GM19238 (cell line): ENCODE results near the gene SPC25.
"Not testable (repeated sequence)": the region's sequence is repeated elsewhere in the genome, so short reads cannot be mapped to it uniquely, and the experiment has no call there.

Source experiments
- DNase-seq: peaks from one replicate; pipeline ENCODE4 v3.0.0; 2011; ENCODE audit warnings: low spot score; ENCODE audit not compliant: insufficient read length

The SPC25 gene

DNA sequence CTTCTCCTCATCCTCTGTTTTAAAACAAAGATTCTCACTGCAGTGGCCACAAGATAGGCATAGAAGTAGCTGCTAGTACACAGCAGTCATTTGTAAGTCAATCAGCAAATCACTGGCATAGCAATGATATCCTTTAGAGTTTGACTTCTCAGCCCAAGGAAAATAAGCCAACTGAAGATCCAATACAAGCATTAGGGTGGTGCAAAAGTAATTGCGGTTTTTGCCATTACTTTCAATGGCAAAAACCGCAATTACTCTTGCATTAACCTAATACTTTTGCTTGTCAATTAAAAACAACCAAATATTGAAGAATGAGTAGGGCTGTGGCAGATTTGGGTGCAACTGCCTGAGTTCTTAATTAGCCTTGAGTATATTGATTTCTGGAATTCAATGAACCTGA is 13.7 kb upstream of the SPC25 start:
- no peak for DNase-seq

DNA sequence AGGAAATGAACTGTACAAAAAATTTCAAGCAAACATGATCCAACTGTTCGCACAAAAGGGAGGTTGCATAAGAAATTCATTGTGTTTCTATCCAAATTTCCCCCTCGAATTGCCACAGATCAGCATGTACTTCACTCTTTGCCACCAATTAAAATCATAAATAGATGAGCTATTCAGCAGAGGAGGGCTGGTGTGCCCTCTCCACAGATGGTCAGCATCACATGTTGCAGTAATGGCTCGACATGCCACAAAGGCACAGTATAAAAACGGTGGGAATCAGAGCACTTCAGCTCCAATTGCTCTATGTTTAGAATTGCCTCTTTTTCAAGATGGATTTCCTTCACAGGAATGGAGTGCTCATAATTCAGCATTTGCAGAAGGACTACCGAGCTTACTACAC is 10.8 kb upstream of the SPC25 start, which contains the start of gene G6PC2:
Gene G6PC2 (plus strand): TSS at position 289 of the 400 bp plus-strand sequence. CDS start 41 bp downstream, at position 330.
- no peak for DNase-seq

DNA sequence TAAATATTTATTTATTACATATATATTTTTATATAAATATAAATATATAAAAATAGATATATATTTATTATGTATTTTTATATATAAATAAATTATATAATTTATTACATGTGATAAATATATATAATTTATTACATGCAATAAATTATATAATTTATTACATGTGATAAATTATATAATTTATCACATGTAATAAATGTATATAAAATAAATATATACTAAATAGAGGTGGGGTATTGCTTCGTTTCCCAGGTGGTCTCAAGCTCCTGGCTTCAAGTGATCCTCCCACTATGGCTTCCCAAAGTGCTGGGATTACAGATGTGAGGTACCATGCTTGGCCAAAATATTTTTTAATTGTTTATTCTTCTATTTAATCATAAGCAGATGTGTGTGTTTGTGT is 7.2 kb upstream of the SPC25 start:
- DNase-seq, result no peak

DNA sequence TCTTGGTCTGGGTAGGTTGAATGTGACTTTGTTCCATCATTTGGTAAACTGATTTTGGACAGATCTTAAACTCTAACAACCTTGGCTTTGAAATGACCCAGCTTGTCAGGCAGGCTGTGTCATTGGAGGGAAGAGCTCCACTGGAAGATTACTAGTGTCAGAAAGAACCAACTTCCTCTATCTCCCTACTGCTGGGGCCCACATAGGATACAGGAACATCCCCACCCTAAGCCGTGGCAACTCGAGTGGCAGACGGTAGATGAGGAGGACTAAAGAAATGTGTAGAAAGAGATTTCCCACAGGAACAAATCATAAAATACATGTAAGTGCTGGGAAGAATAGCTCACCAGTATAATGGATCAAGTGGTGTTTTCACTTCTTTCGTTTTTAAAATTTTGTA is 6.6 kb upstream of the SPC25 start:
- no peak for DNase-seq

DNA sequence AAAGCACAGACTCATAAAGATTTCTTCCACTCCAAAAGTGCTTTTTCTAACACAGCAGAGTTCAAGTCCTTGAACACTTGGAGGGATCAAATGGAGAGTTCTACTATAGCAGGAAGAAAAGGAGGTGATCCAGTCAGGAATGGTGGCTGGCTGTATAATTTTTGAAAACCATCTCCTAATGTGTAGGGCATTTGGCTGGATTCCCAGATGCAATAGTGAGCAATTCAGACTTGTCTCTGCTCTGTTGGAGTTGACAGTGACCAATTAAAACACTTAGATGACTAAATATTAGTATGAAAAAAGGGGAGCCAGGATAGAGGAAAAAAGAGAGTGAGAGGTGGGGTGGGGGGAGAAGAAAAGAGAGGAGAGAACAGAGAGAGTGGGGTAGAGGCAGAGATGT is 5.5 kb upstream of the SPC25 start:
- DNase-seq, result no peak

DNA sequence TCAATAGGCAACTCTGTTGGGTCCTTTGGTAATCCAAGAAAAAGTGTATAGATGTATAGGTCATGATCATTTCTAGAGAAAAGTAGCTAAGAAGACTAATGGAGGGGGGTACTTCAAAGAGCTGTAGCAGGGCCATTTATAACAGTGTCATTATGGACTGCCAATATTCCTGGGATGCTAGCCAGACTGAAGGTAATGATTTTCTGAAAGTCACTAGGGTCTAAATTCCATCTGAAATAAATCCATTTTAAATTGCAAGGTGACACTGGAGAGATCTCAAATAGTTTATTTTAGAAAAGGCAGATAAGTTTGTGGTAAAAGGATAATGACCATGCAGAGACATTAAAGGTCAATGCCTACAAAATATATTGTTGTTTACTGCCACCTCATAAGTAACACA is 4.5 kb upstream of the SPC25 start:
- no peak for DNase-seq

DNA sequence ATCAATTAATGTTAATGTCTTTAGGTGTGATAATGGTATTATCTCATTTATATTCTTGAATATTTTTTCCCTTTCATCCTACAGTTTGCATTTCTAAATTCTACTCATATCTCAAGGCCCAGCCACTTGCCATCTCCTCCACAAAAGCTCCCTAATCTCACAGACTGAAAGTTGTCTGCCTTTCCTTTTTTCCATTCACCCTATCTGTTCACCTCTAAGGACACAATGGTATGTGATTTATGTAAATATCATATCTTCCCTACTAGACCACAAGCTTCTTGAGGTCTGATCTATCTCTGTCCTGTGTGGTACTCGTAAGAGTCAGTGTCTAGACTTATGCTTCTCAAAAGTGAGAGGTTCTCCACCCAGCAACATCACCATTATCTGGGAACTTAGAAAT is 3.9 kb upstream of the SPC25 start:
- DNase-seq, result no peak

DNA sequence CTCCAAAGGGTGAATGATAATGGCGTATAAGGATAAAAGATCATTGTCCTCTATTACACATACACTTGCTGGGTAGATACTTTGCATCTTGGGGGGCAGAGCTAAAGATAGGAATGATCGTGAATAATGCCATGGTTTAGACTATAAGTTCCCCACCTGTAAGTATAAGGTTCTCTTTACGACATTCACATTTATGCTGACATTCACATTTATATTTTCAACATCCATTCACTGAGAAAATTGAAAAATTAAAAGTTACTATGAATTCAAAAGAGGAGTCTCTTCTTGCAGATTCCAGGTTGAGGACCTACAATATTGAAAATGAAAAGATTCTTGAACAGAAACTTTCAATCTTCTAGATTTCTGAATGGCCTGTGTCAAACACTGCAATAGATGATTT is 2.1 kb upstream of the SPC25 start:
- DNase-seq, result no peak

DNA sequence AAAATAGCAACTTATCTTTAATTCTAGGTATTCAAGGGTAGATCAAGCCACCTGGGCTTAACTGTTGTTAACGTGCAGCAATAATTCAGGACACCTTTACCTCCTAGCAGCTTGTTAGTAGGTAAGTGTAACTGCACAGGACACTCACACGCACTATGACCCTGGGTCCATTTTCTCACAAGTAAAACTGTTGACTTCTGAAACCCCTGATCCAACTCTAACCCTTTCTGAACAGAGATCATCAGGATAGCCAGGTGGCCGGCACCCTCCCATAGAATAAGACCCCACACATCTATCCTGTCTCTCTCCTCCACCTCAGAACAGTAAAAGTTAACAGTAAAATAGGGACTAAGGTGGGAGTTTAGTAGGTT is 610 bp downstream of the SPC25 start:
- DNase-seq, result no peak

DNA sequence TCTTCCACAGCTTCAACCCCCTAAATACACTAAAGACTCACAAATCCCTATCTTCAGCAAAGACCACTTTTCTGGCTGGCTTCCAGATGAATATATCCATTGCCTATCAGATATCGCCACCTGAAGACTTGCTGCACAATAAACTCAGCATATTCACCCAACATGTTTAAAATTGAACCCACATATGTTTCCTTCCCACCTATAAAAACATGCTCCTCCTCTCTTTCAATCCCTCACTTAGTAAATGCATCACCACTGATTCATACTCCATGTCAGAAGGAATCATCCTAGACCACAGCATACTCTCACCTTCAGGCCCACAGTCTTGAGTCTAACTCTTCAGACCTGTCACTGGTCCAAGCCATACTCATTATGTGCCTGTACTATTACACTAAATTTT is 5.3 kb downstream of the SPC25 start:
- DNase-seq, result no peak

DNA sequence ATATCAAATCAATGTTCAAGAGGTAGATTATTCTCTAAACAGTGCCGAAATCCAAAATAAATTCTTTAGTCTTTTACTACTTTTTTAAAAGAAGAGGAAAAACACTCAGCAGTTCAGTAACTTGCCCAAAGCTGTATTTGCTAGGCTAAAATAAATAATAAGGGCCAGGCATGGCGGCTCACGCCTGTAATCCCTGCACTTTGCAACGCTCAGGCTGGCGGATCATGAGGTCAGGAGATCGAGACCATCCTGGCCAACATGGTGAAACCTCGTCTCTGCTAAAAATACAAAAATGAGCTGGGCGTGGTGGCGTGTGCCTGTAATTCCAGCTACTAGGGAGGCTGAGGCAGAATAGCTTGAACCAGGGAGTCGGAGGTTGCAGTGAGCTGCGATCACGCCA is 8.1 kb downstream of the SPC25 start:
- DNase-seq, result not testable (repeated sequence)

DNA sequence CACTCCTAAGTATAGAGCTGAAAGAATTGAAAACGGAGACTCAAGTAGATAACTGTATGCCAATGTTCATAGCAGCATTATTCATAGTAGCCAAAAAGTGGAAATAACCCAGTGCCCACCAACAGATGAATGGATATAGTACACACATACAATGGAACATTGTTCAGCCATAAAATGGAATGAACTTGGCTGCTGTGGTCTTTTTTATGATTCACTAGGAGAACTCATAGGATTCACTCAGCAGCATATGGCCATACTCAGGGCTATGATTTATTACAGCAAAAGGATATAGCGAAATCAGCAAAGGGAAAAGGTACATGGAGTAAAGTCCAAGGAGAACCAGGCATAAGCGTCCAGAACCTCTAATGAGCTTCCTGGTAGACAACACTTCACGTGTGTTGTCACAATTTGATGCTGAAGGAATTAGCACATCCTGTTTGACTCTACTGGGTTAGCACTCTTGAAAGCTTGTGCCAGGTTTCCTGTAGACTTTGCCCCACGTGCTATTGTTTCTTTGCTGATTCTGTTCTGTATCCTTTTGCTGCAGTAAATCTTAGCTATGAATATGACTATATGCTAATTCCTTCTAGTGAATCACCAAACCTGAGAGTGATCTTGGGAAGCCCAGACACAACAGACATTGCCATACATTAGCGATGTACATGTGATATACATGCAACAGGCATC is 15.7 kb downstream of the SPC25 start:
- no peak for DNase-seq

DNA sequence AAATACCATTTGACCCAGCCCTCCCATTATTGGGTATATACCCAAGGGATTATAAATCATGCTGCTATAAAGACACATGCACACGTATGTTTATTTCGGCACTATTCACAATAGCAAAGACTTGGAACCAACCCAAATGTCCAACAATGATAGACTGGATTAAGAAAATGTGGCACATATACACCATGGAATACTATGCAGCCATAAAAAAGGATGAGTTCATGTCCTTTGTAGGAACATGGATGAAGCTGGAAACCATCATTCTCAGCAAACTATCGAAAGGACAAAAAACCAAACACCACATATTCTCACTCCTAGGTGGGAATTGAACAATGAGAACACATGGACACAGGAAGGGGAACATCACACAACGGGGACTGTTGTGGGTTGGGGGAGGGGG is 19.4 kb downstream of the SPC25 start:
- DNase-seq, result not testable (repeated sequence)

DNA sequence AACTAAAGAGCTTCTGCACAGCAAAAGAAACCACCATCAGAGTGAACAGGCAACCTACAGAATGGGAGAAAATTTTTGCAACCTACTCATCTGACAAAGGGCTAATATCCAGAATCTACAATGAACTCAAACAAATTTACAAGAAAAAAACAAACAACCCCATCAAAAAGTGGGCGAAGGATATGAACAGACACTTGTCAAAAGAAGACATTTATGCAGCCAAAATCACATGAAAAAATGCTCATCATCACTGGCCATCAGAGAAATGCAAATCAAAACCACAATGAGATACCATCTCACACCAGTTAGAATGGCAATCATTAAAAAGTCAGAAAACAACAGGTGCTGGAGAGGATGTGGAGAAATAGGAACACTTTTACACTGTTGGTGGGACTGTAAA is 19.9 kb downstream of the SPC25 start:
- not testable (repeated sequence) for DNase-seq

DNA sequence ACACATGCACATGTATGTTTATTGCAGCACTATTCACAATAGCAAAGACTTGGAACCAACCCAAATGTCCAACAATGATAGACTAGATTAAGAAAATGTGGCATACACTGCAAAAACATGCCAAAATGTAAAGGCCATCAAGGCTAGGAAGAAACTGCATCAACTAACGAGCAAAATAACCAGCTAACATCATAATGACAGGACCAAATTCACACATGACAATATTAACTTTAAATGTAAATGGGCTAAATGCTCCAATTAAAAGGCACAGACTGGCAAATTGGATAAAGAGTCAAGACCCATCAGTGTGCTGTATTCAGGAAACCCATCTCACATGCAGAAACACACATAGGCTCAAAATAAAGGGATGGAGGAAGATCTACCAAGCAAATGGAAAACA is 23.1 kb downstream of the SPC25 start:
- DNase-seq, result not testable (repeated sequence)

DNA sequence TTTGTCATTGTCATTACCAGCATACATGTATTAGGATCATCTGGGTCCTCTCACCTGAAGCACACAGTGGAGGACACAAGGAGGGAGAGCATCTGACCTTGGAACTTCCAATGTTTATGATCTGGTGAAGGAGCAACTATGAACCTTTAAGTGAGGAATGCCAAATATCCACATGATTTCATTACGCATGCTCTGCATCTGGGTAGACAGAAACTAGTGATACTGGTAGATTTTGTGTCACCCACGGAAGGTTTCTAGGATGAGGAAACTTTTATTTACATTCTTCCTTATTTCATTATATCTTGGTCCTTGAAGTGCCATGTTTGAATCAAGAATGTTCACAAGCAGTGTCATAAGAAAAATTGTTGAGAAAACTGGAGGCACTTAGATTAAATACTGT is 32.1 kb downstream of the SPC25 start:
- no peak for DNase-seq

DNA sequence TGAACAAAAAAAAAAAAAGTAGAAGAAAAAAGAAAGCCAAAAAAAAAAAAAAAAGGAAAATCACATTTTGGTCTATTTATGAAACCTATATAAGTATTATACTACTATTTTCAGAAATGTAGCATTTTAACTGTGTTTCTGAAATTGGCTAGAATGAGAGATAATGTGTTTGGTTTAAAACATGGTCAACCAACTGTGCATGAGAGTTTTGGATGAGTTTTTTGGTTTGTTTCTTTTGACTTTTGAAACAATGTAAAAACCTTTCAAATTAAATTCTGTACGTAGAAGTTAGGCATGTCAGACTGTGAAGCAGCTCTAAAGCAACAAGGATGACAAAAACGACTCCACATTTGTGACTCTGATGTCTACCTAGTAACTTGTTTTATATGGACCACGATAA is 34.6 kb downstream of the SPC25 start:
- no peak for DNase-seq

DNA sequence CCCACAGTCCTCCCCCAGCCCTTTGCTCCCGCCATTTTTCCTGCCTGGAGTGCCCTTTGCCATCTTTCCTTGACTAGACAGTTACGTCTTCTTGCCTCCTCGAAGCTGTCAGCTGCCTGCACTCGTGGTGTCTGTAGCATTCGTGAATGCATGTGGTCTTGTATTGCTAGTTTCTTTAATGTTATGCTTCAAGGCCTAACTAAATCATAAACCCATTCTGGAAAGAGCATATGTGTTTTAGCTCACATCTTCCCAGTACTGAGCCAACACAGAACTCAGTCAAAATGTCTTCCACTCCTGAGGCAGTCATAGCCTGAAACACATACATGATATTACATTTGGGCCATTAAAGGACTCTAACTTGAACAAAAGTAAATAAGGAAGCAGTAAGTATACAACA is 35.6 kb downstream of the SPC25 start:
- no peak for DNase-seq

DNA sequence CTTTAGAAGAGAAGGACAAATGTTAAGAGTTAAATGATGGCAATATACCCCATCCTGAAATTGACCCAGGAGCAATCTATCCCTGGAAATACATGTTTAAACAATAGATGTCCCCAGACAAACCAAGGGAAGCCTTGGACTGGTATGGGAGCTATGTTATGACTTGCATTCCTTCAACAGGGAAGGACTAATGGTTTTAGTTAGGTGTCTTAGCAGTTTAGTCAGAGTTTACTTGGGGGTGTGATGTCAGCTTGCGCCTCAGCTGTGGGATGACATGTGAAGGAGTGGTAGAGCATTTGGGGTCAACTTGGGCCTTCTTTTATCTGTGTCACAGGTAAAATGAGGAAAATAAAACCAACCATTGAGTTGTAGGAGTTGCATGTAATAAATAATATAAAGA is 36.8 kb downstream of the SPC25 start:
- no peak for DNase-seq

DNA sequence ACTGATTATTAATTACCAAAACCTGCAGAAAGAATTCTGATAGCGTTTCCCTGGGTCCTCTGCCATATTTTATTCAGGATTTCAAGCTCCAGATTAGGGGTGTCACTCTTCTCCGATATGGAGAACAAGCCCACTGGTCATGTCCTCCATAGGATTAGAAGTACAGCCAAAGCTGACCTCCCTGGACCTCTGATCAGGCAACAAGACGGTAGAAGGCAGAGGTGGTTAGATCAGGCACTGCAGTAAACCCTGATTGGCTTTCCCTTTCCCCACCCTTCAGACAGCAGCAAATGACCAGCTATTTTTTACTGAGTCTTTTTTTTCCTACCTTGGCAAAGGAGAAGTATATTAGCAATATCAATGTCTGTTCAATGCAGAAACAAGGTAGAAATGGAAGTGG is 37.7 kb downstream of the SPC25 start:
- no peak for DNase-seq

DNA sequence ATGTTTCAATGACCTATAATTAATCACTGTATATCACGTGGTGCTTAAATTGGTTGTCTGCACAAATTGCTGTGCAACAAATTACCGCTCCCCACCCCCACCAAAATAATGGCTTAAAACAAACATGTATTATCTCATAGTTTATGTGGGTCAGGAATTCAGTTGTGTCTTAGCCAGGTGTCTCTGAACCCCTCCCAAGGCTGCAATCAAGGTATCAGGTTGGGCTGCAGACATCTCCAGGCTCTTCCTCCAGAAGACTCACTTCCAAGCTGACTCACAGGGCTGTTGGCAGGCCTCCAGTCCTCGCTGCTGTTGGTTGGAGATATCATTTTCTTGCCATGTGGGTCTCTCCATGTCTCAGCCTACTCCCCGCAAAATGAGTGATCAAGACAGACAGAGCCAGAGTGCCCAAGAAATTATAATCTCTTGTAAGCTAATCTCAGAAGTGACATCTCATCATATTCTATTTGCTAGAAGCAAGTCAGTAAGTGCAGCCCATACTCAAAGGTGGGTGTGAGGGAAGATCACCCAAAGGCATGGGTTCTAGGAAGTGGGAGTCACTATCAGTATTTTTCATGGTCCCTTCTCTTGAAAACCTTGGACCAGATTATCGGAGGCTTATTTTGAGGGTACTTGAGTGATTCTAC is 38.4 kb downstream of the SPC25 start:
- DNase-seq, result no peak

DNA sequence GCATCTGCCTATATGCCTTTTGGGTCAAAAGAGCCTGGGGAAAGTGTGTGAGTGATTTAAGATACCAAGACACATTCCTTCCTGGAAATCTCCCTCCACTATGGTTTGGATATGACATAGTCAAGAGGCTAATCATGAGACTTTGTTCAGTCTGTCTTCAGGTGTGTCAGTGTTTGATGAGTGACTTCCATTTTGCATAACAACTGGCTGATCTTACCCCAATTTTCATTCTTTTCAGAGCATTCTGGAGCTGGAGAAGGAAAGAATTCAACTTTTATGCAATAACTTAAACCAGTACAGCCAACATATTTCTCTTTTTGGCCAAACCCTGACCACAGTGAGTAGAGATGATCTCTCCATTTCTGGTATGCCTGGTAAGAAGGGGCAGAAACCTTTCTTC is 39.4 kb downstream of the SPC25 start:
- DNase-seq, result no peak

DNA sequence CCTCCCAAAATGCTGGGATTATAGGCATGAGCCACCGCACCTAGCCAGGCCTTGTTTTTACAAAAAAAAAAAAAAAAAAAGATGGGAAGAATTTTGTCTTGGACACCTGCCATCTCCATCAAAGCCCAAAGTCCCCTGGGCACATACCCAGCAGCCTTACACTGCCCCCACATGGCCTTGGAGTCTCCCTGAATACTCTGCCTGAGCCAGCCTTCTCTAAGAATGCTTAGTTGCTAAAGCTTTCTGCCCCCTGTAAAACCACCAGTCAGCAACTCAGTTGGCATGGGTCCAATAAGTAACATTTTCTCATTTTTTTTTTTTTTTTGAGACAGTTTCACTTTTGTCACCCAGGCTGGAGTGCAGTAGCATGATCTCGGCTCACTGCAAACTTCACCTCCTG is 40.6 kb downstream of the SPC25 start:
- no peak for DNase-seq
